ENCODE data around the gene SOCS3. TPM values are rescaled to one million over a fixed set of nuclear protein-coding genes. Genes with fewer than 3 reads are reported as not detected.

The SOCS3 gene
- total RNA-seq, 4 donors from 2014 or later, result 23.7 to 76.5 (median 59.7) TPM

DNA sequence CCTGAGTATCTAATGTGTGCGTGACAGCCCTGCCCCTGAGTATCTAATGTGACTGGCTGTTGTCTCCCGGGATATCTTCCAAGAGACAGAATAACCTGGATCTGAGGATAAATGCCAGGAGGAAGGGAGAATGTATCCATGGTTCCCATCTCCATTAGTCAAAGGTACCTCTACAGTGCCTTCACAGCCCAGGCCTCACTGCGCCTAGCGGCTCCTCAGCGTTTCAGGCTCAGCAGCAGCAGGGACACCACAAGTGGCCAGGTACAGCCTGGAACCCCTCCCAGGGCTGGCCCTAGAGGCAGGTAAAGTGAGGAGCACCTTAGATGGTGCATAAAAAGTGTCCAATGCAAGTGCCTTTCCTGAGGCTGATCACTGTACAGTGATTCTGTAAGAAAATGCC lies 32.0 kb downstream of the SOCS3 start:
- H3K9me3 ChIP-seq, result no peaks in the 10 kb centered on the region
- no peak overlapping the region for H3K4me3 ChIP-seq
- H3K27me3 ChIP-seq, result no peaks in the 10 kb centered on the region
- peaks cover 0 to 54% (median 39%) of the 10 kb centered on the region in 4 donors for H3K4me1 ChIP-seq
- H3K36me3 ChIP-seq, result no peaks in the 10 kb centered on the region
- WGBS, 2 donors, result 95 to 100% methylated on average over 5 of the region's 5 CpGs
- no peak for TF ChIP-seq EP300 (IDR thresholded peaks at IDR 0.05)
- no peak for TF ChIP-seq POLR2A (IDR thresholded peaks at IDR 0.05)
- TF ChIP-seq, protein P1, sequence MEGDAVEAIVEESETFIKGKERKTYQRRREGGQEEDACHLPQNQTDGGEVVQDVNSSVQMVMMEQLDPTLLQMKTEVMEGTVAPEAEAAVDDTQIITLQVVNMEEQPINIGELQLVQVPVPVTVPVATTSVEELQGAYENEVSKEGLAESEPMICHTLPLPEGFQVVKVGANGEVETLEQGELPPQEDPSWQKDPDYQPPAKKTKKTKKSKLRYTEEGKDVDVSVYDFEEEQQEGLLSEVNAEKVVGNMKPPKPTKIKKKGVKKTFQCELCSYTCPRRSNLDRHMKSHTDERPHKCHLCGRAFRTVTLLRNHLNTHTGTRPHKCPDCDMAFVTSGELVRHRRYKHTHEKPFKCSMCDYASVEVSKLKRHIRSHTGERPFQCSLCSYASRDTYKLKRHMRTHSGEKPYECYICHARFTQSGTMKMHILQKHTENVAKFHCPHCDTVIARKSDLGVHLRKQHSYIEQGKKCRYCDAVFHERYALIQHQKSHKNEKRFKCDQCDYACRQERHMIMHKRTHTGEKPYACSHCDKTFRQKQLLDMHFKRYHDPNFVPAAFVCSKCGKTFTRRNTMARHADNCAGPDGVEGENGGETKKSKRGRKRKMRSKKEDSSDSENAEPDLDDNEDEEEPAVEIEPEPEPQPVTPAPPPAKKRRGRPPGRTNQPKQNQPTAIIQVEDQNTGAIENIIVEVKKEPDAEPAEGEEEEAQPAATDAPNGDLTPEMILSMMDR (IDR thresholded peaks at IDR 0.05), result no peak
- no peak overlapping the region for H3K27ac ChIP-seq
- DNase-seq (ENCODE audit: low spot score in 2 of 2), result no peak

DNA sequence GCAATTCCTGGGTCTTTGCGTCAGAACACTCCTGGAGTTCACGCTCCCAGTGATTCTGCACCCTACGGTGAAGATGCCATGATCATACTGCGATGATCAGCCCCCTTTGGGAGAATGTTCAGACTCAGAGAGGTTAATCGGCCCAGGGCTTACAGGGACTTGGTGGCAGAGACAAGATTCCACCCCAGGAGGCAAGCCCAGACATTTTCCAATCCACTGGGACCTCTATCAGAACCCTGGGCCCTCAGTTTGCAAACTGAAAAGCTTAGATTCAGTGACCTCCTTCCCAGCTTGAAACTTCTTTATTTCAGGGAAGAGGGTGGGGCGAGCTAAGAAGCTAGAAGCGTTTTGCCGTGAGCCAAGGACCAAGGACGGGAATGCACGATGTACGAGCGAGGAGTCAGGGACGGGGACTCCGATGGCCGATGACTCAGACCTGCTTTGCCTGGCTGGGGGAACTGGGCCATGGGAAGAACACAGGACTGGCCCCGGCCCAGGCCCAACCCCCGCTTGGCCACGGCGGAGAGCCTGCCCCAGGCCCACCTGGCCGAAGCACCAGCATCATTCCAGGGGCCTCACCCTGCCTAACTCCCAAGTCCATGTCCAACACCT lies 34.7 kb downstream of the SOCS3 start:
- DNase-seq (ENCODE audit: low spot score in 2 of 2), result no peak
- peaks cover 0 to 54% (median 40%) of the 10 kb centered on the region in 4 donors for H3K4me1 ChIP-seq
- WGBS, 2 donors, result 48 to 63% methylated on average over 13 to 20 of the region's 20 CpGs

DNA sequence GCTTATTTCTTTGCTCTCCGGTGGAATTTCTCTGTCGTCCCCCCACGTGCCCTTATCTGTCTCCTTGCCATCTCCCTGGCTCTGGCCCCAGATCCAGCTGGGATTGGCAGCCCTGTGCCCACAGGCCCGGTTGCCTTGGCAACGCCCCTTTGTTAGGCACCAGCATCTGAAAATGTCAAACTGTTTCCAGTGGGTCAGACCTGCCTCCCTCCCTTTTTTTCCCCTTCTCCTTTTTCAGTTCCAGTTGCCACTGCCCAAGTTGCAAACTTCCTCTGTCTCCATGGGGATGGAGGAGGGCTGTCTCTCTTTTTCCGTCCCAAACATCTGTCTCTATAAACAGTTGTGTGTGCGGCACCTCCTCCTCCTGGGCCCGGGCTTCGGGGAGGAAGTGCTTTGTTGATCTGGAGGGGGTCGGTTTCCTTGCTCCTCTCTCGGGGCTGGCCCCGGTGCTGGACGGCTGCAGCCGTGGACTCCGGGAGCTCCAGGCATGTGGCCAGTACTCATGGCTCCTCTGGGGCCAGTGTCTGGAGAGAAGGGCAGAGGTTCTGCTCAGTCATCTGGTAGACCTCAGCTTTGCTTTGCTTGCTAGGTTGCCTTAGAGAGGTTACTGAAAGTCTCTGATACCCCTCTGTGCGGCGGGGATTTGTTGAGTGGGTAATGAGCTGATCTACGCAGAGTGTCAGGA lies 35.3 kb downstream of the SOCS3 start:
- Histone ChIP-seq H3K4me1 (peaks cover 0 to 52% (median 35%) of the 10 kb centered on the region in 4 donors), H3K27me3 (no peaks in the 10 kb centered on the region), H3K27ac (peak overlapping the region; percentile 60 to 96 (median 84)), H3K36me3 (no peaks in the 10 kb centered on the region), H3K4me3 (peak overlapping the region in 2 of 4 donors; percentile 7 to 22), H3K9me3 (no peaks in the 10 kb centered on the region)
- DNase-seq (ENCODE audit: low spot score in 2 of 2), result peak; percentile 77 to 79
- 4 to 13% methylated on average over 16 to 18 of the region's 18 CpGs for WGBS, 2 donors
- TF ChIP-seq EP300 (IDR thresholded peaks at IDR 0.05), result peak in 1 of 2 donors; percentile 82
- TF ChIP-seq, protein P1 (IDR thresholded peaks at IDR 0.05), result no peak

More for the DNA sequence above, 34.7 kb downstream of the SOCS3 start:
- Histone ChIP-seq H3K27me3 (no peaks in the 10 kb centered on the region), H3K27ac (peak overlapping the region; percentile 60 to 96 (median 84)), H3K4me3 (peak overlapping the region in 2 of 4 donors; percentile 7 to 22), H3K9me3 (no peaks in the 10 kb centered on the region), H3K36me3 (no peaks in the 10 kb centered on the region)
- TF ChIP-seq POLR2A (IDR thresholded peaks at IDR 0.05) (no peak), EP300 (IDR thresholded peaks at IDR 0.05) (peak in 1 of 2 donors; percentile 16)
- TF ChIP-seq, protein P1 (IDR thresholded peaks at IDR 0.05), result no peak

DNA sequence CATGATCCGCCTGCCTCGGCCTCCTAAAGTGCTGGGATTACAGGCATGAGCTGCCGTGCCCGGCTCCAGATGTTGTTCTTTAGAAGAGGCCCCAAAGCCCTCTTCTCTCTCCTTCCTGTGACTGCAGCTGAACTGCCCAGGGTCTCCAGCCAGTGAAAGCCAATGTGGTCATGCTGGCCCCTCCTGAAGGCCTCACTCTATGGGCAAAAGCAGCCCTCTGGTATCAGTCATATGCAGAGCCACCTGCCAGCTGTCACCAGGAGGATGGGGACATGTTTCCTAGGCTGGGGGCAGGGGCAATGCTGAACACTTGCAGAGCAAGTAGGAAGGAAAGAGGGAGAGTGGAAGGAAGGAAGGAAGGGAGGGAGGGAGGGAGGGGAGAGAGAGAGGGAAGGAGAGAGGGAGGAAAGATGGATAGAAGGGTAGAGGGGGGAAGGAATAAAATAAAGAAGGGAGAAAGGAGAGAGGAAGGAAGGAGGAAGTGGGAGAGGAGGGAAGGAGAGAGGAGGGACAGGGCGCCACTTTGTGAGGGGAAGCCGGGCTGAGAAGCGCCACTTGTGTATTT lies 36.0 kb downstream of the SOCS3 start:
- DNase-seq (ENCODE audit: low spot score in 2 of 2), result no peak
- no peaks in the 10 kb centered on the region for H3K36me3 ChIP-seq
- no peak for TF ChIP-seq POLR2A (IDR thresholded peaks at IDR 0.05)
- no peak for TF ChIP-seq EP300 (IDR thresholded peaks at IDR 0.05)
- TF ChIP-seq, protein P1 (IDR thresholded peaks at IDR 0.05), result no peak
- WGBS, 2 donors, result 32 to 39% methylated on average over 7 of the region's 7 CpGs
- peak overlapping the region; percentile 60 to 96 (median 84) for H3K27ac ChIP-seq
- H3K9me3 ChIP-seq, result no peaks in the 10 kb centered on the region
- H3K4me1 ChIP-seq, result peaks cover 0 to 45% (median 30%) of the 10 kb centered on the region in 4 donors
- H3K27me3 ChIP-seq, result no peaks in the 10 kb centered on the region
- H3K4me3 ChIP-seq, result peak overlapping the region in 2 of 4 donors; percentile 7 to 22

All from tibial nerve (tissue), 4 donors.